RKO (cell line): Measurements from ENCODE around the gene SAMD1.

Experiments used
- DNase-seq: peaks from one replicate; pipeline ENCODE4 v3.0.0-alpha.2; 2016; ENCODE audit warnings: low spot score

The SAMD1 gene

DNA sequence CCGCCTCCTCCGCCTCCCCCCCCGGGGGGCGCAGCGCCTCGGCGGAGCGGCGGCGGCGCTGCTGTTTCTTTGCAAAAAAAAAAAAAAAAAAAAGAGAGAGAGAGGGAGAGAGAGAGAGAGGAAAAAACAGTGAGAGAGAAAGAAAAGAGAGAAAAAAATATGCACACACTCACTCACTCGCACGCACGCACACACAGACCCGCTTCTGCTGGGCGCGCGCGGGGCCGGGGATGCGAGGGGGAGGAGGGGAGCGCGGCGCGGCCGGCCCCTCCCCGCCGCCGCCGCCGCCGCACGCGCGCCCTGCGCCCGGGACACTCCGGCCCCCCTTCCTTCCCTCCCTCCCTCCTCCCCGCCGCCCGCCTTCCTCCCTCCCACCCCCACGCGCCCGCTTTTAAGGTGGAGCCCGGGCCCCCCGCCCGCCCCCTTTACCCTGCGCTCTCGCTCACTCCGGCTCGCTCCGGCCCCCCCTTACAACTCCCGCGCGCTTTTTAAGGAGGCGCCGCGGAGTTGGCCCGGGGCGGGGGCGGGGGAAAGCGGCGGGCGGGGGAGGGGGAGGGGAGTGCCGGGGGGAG lies at the start of gene SAMD1:
Gene SAMD1 (minus strand): TSS at position 243 of the 572 bp plus-strand sequence.
- DNase-seq = peak; percentile 85

DNA sequence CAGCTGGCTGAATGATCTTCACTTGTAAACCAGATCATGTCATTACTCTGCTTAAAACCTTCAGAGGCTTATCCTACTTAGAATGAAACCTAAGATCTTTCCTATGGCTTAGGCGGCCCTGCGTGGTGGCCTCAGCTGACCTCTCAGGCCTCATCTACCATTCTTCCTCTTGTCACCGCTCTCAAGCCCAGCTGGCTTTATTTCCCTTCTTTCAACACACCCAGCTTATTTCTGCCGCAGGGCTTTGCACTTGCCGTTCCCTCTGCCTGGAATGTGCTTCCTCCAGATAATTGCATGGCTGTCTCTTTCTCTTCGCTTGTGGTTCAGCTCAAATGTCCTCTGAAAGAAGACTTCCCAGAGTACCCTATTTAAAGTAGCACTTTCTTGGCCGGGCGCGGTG lies 49.4 kb upstream of the SAMD1 start:
- DNase-seq = no peak

DNA sequence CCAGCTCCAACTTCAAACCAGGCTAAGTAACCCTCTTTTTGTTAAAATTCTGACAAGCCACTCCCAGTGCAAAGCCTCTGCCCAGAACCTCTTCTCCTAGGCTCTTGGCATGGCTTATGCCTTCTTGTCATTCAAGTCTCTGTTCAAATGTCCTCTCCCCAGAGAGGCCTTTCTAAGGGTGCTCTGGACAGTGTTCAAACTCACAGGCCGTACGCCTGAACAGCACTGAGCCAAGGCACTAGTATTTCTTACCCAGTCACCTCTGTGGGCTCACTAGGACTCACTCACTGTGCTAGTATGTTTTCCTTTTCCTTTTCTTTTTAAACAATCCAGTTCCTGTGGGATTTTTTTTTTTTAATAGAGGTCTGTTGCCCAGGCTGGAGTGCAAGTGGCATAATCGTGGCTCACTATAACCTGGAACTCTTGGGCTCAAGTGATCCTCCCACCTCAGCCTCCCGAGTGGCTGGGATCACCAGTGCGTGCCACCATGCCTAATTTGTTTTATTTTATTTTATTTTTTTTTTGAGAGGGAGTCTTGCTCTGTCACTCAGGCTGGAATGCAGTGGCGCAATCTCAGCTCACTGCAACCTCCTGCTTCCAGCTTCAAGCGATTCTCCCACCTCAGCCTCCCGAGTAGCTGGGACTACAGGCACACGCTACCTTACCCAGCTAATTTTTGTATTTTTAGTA lies 48.2 kb upstream of the SAMD1 start:
- DNase-seq = peak; percentile 19

DNA sequence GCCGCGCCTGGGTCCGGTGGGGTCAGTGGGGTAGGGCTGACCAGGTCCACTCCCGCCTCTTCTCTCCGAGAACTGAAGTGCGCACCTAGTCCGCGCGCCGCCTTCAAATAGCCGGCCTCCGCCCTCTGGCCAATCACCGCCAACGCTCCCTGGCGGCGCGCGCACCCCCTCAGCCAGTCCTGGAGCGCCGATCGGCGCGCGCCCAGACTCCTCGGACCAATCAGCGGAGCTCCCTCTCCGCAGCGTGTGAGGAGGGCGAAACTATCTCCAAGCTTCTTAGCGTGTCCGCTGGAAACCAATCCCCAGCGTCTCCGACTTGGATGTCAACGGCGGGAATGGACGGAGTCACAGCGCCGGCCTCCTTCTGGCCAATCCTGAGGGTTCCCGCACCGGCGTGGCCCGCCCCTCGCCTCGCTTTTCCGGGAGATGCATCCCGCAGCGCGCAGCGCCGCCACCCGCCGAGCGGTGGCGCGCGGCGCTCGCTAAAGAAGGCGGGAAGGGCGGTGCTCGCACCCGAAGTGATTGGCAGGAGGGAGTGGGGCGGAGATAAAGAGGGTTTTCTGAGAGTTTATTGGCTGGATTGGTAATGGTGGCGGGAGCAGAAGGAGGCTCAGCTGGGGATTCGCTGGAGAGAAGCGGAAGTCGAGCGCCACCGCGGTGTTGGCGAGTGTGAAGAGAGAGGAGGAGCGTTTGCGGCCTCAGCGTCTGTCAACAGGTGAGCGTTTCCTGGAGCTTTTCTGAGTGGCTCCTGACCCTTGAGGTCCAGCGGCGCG lies 46.1 kb upstream of the SAMD1 start, which contains the start of gene ASF1B:
Gene ASF1B (minus strand): TSS at position 81 of the 773 bp plus-strand sequence. CDS start 133 bp downstream, outside the sequence.
- peak; percentile 99 for DNase-seq

DNA sequence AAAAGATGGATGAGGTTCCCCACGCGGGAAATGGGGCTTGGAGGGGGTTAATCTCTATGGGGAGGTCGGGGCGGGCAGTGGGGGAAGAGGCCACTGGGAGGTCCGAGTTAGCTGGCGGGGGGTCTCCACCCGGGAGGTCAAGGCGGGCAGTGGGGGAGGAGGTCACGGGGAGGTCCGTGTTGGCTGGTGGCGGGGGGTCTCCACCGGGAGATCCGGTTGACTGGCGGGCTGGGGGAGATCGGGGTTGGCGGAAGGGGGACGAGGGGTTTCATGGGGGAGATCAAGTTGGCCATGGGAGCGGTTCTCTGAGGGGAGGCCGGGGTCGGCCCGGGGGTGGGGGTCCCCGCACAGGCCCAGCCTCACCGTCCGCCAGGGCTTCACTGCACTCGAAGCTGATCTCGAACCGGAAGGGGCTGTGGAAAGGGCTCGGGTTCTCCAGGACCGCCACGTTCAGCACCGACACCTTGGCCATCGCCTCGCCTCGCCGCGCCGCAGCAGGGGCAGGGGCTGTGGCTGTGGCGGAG lies 45.5 kb upstream of the SAMD1 start:
- no peak for DNase-seq

DNA sequence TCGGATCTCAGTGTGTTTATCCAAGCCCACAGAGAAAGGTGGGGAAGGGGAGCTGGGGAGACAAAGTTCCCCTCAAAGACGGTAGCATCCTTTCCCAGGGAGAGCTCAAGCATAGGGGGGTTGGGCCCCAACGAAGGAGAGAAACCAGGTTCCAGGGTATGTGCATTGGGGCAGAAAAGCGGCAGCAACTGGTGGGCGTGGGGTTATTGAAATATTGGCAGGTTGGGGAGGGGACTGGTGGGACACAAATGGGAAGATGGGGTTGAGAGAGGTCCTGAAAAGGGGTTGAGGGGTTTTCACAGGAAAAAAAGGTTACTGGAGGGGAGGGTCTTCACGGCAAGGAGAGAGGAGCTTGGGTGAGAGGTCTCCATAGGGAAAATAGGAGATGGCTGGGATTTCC lies 44.8 kb upstream of the SAMD1 start:
- no peak for DNase-seq

DNA sequence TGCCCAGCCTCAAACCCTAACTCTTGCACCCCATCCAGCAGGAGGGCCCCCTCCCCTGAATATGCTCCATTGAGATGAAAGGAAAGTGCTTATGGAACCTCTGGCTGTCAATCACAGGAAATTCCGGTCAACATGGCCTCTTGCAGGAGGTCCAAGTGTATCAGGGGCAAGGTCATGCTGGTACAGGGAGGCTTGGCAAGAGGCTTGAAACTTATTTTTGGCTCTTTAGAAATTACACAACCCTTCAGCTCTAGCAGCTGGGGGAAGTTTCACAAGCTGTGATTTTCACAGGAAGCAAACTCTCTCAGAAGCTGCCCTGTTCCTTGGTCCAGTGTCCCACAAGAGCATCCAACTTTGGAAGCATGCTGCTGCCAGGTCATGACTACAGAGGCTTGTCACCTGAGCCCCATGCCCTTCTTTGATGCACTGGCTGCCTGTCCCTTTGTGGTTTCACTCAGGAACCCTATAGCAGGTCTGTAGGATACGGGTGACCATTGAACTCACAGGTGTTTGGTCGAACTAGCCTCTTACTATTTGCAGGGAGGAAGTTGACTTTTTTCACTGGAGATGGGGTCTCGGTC lies 37.5 kb upstream of the SAMD1 start:
- no peak for DNase-seq

DNA sequence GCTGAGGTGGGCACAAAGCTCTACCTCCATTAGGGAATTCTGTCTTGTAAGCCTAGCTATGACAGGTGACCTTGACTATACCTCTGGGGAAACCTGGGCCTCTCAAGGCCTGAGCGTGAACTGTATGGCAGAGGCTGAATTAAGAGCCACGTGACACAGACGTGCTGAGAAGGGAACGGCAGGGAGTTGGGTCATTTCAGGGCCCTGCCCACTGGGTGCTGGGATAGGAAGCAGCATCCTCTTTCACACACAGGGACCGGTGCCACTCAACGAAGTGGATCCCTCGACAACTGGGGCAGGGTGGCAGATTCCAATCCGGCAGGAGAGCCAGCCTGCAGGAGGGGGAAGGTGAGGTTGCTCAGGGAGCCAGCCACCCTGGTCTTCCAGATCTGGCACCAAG lies 36.6 kb upstream of the SAMD1 start:
- DNase-seq = no peak

DNA sequence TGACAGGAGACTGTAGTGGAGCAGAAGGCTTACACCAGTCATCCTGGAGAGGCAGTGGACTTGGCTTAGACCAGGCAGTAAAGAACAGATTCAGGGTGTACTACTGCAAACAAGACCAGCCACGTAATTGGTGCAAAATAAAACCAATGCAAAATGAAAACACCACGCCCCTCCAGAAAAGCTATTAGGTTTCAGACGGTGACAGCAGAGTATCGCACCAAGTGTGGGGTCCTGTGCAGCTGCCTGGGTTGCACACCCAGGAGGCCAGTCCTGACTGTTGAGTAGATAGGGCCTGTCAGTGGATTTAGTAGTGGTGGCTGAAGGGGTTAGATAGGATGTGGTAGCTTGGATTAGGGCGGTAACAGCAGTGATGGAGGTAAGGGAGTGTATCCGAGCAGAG lies 32.4 kb upstream of the SAMD1 start:
- DNase-seq = no peak

DNA sequence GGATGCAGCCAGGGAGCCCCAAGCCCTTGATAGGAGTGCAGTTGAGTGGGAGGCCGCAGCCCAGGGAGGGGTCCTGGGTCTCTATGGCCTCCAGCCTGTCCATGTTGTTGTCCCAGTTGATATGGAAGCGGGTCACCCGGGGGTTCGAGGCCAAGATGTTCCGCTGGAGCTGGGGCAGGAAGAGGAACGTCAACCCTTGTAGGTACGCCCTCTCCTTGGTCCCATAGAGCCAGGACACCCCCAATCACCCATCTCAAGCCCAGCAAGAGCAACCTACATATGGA lies 29.9 kb upstream of the SAMD1 start:
- no peak for DNase-seq

DNA sequence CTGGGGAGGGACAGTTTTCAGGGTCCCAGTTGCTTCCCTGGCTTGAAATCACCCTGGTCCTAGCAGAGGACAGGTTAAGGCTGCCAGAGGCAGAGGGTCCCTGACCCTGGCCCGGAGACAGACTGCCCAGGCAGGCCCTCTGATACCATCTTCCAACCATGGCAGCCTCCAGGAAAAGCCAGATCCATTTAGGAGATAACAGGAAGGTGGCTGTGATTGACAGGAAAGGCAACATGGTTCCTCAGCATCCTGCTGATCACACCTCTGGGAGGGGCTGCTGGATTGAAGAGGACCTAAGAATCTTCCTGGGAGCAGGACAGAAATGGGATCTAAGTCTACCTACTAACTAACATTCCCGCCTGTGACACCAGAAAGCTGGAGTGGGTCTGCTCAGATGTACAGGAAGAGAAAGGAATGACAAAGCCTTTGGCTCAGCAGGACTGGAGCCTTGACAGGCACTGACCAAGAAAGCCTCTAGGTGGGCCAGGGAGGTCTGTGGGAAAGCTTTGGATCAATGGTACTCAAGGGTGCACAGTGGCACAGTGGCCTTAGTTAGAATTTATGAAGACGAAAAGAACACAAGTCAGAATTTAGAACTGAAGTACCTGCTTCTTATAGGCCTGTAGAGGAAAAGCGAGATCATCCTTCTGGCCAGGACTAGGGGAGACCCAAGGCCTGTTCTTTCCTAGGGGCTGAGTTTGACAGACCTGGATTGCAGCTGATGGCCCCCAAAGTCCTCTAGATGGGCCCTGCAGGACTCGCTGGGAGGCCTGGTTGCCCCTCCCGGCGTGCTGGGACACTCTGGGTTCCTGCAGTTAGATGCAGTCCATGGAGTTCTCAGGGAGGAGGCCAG lies 29.3 kb upstream of the SAMD1 start:
- no peak for DNase-seq

DNA sequence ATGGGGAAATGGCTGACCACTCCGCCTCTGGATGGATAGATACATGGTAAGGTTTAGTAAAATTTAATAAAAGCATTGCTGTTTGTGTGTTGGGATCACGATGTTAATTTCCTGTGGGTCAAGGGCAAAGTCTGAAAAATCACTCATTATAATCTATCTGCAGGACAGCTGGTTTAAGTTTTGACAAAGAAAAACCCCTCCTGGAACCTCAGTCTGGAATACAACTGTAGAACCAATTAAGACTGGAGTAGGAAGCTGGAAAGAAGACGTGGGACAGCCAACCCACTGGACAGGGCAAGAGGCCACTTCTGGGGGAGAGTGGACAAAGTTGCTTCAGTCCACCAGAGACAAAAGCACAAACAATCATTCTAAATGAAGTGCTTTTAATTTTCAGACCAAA lies 28.6 kb upstream of the SAMD1 start:
- DNase-seq = no peak

DNA sequence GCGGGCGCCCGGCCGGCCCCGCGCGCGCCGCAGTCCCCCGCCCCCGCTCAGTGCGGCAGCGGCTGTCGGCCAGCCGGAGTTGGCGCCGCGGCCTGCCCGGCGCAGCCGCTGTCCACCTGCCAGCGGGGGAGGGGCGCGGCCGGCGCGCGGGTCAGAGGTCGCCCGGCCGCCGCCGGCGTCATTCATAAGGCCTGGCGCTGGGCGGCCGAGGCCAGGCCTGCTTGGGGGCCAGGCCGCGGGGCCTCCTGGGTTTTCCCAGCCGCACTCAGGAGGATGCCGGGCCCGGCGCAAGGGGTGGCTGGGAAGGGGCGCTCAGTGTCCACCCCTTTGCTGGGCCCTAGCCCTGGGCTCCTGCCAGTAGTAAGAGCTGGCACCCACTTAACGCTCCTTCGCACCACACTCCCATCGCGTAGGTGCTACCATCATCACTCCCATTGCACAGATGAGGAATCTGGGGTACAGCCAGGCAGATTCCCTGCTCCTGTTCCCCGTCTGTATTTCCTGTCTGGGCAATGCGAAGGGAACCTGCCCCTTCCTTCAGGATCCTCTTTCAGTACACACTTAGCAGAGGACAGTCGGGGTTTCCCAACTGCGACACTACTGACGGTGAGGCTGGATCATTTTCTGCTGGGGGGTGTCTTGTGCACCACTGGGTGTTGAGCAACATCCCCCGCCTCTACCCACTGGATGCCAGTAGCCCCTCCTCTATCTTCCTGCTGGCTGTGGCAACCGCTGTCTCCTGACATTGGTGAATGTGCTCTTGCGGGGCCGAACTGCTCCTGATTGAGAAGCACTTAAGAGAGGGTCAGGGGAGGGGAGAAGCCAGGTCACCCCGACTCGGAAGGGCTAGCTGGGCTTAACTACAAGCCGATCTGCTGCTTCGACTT lies 27.9 kb upstream of the SAMD1 start:
- DNase-seq = peak; percentile 69

DNA sequence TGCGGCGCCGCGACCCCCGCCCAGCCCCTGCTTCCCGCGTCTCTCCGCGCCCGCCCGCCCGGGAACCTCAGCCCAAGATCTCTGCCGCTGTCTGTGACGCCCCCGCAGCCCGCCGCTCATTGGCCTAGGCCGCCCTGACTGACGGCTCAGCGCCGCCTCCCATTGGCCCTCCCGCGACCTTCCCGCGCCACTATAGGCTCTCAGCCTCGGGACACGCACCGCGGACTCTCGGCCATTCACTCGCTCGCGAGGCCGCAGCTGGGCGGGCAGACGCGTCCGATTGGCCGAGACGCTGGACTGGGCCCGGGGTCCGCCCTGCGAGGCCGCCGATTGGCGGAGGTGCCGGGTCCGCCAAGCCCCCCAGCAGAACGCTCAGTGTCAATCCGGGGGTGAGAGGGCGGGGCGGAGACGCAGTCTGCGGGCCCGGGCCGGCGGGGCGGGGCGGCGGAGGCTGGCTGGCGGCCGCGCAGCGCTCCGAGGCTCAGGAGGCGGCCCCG lies 27.2 kb upstream of the SAMD1 start, which contains the start of gene PRKACA:
Gene PRKACA (minus strand): TSS at position 95 of the 497 bp plus-strand sequence. CDS start 215 bp downstream, outside the sequence.
- peak; percentile 99 for DNase-seq

DNA sequence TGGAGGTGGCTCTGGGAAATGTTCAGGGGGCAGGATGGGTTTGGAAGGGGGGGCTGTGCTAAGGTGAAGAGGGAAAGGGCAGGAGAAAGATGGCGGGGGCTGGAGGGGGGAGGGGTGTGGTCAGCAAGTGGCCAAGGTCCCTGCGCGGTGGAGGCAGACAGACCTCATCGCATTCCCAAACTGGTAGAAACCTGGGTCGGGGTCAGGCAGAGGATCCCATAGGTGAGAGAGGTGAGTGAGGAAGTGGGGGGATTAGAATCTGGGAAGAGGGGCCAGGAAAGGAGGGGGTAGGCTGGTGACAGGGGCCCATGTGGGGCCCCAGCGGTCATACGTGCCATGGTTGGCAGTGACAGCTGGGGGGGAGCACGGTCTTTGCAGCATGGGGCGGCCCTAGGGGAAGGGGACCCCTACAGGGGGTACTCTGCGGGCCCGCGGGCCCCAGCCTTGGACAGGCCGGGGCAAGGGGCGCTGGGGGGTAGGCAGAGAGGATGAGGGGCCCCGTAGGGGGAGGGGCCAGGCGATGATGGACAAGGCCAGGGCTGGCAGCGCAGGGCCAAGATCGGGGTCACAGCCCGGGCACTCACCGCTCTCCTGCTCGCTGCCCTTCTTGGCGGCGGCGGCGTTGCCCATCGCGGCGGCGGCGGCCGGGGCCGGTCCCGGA lies 26.5 kb upstream of the SAMD1 start:
- DNase-seq = no peak

DNA sequence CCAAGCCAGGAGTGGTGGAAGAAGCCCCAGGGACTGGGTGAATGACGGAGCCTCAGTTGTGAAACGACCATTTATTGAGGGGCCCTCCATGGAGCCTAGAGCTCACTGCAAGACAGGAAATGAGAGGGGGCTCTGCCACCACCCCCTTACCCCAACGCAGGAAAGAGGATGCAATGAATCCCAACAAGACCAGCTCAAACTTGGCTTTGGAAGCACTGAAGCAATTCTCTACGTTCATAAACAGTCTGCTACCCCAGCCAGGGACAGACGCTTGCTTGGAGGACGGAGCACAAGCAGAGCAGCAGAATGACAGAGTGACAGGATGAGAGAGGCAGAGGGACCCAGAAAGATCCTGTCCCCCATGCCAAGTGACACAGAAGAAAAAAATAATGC lies 26.0 kb upstream of the SAMD1 start:
- DNase-seq = no peak

DNA sequence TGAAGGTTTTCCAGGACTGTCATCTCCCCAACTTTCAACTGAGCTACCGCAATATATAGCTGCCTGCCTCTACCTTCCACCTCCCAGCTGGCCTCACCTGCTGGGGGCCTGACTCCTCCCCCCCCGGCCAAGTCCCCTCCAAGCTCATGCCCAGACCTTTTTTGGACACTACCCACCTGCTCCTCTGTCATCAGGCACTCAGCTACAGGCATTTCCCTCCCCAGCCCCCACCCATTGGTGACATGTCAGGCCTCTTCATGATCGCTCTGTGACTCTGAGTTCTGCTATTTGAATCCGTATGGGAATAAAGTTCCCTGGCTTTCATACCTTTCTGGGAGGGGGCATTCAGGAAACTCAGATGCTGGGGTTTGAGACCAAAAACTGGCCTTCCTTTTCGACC lies 25.2 kb upstream of the SAMD1 start:
- no peak for DNase-seq

DNA sequence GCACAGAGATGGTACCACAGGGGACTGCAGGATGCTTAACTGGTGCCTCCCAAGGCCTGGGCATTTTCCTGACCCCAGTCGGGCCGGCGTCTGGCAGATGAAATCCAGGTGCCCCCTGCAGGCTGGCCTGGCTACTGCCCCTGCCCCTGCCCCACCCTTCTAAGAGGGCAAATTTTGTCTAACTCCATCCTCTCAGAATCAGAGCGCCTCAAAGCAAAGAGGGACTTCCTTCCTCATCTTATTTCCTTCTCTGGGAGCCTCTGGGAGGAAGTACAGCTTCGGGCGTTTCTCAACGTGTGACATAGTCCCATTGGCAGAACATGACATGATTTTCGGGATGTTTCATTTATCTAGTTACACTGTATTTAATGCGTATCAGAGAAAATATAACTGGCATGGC lies 24.3 kb upstream of the SAMD1 start:
- DNase-seq = peak; percentile 55

DNA sequence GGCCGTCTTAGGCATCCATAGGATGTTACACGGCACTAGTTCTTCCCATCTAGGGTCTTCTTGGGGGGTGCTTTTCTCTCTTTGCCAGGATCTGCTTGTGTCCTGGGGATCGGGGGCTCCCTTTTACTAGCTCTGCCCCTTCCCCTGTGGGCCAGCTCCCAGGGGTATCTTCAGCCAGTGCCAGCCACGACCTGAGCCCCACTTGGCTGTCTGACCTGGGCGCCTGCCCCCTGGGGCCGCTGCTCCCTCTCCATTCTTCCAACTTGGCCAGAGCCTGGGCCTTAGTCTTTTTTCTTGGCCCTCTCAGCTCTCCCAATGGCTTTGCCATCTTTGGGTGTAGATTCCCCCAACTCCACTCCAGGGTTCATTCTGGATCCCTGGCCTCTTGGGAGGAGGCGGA lies 23.9 kb upstream of the SAMD1 start:
- DNase-seq = no peak
